HepG2 (cell line): Measurements from ENCODE around the gene NR2F6. TPM values are rescaled to one million over a fixed set of nuclear protein-coding genes. Genes with fewer than 3 reads are reported as not detected.

Experiments
- EP300 ChIP-seq, 3 experiments: sonication (generic) in 1 of 3; formaldehyde crosslinking in 1 of 3; IDR thresholded peaks; 2 replicates each; pipeline versions ENCODE4 v1.5.1 to v1.6.1; 2011 to 2020; ENCODE audit warnings: low read depth in 2 of 3, low read length in 2 of 3, borderline replicate concordance in 1 of 3, improper control_type of control experiment in 1 of 3, mild to moderate bottlenecking in 1 of 3, missing genetic modification reagents in 1 of 3, moderate library complexity in 1 of 3
- HNF4G ChIP-seq, 2 experiments: sonication (generic) in 1 of 2; formaldehyde crosslinking in 1 of 2; IDR thresholded peaks; 2 replicates each; pipeline versions ENCODE4 v1.4.0 to v1.6.1; 2011 to 2020; ENCODE audit warnings: borderline replicate concordance in 2 of 2, low read depth in 2 of 2, mild to moderate bottlenecking in 2 of 2, low read length in 1 of 2, missing genetic modification reagents in 1 of 2, moderate library complexity in 1 of 2
- HOXD1 ChIP-seq: sonication (generic); formaldehyde crosslinking; IDR thresholded peaks from 2 replicates; pipeline ENCODE4 v1.5.0; 2020; ENCODE audit warnings: missing genetic modification reagents
- KDM1A ChIP-seq: IDR thresholded peaks from 2 replicates; pipeline ENCODE4 v1.6.1; 2016; ENCODE audit warnings: missing compliant biosample characterization
- KDM5A ChIP-seq: fragments of 200-600 bp; sonication (generic); IDR thresholded peaks from 2 replicates; pipeline ENCODE4 v1.7.0; 2018; ENCODE audit warnings: antibody characterized with exemption, mild to moderate bottlenecking, low read length, borderline replicate concordance
- KDM6A ChIP-seq: IDR thresholded peaks from 2 replicates; pipeline ENCODE4 v1.6.1; 2016; ENCODE audit warnings: low read depth
- KLF15 ChIP-seq: sonication (generic); formaldehyde crosslinking; IDR thresholded peaks from 2 replicates; pipeline ENCODE4 v1.8.1; 2023; ENCODE audit warnings: borderline replicate concordance, mild to moderate bottlenecking, inconsistent platforms, missing genetic modification reagents, mixed read lengths
- MED8 ChIP-seq: sonication (generic); formaldehyde crosslinking; IDR thresholded peaks from 2 replicates; pipeline ENCODE4 v1.8.1; 2023; ENCODE audit warnings: mild to moderate bottlenecking, missing genetic modification reagents; ENCODE audit not compliant: insufficient replicate concordance
- MYC ChIP-seq: sonication (generic); formaldehyde crosslinking; IDR thresholded peaks from 2 replicates; pipeline ENCODE4 v1.9.0; 2021; ENCODE audit warnings: missing genetic modification reagents, borderline replicate concordance
- MYNN ChIP-seq: sonication (generic); formaldehyde crosslinking; IDR thresholded peaks from 2 replicates; pipeline ENCODE4 v1.4.0; 2020; ENCODE audit warnings: mild to moderate bottlenecking, low read depth, missing genetic modification reagents
- NONO ChIP-seq, 2 experiments: fragments of 450-650 bp in 1 of 2; sonication (generic) in 1 of 2; formaldehyde crosslinking in 1 of 2; IDR thresholded peaks in 1 of 2; conservative IDR thresholded peaks in 1 of 2; 2 replicates each; pipeline versions ENCODE4 v1.6.1 to v1.8.0; 2017 to 2022; ENCODE audit warnings: mild to moderate bottlenecking in 1 of 2, missing genetic modification reagents in 1 of 2, moderate library complexity in 1 of 2
- PHF8 ChIP-seq: sonication (generic); formaldehyde crosslinking; IDR thresholded peaks from 2 replicates; pipeline ENCODE4 v1.5.0; 2020; ENCODE audit warnings: missing genetic modification reagents
- SIX1 ChIP-seq: sonication (generic); formaldehyde crosslinking; IDR thresholded peaks from 2 replicates; pipeline ENCODE4 v1.4.0; 2020; ENCODE audit warnings: missing genetic modification reagents, borderline replicate concordance
- ZNF260 ChIP-seq: sonication (generic); formaldehyde crosslinking; IDR thresholded peaks from 2 replicates; pipeline ENCODE4 v1.4.0; 2020; ENCODE audit warnings: missing genetic modification reagents, low read depth, mild to moderate bottlenecking, borderline replicate concordance
- ZNF292 ChIP-seq: sonication (generic); formaldehyde crosslinking; IDR thresholded peaks from 2 replicates; pipeline ENCODE4 v1.8.1; 2022; ENCODE audit warnings: mild to moderate bottlenecking, low read depth, missing genetic modification reagents, borderline replicate concordance
- ZNF33A ChIP-seq: sonication (generic); formaldehyde crosslinking; IDR thresholded peaks from 2 replicates; pipeline ENCODE4 v1.5.1; 2020; ENCODE audit warnings: missing genetic modification reagents, mild to moderate bottlenecking, moderate library complexity, borderline replicate concordance
- ZNF772 ChIP-seq: sonication (generic); formaldehyde crosslinking; IDR thresholded peaks from 2 replicates; pipeline ENCODE4 v1.5.0; 2020; ENCODE audit warnings: mild to moderate bottlenecking, missing genetic modification reagents
- ZNF776 ChIP-seq: sonication (generic); formaldehyde crosslinking; IDR thresholded peaks from 2 replicates; pipeline ENCODE4 v1.4.0; 2020; ENCODE audit warnings: mild to moderate bottlenecking, missing genetic modification reagents
- ZNF839 ChIP-seq: sonication (generic); formaldehyde crosslinking; IDR thresholded peaks from 2 replicates; pipeline ENCODE4 v1.4.0; 2020; ENCODE audit warnings: missing genetic modification reagents, mild to moderate bottlenecking, borderline replicate concordance
- polyA plus RNA-seq, 8 experiments: library from polyadenylated mRNA; depleted of rRNA in 3 of 8; stranded (reverse) in 7 of 8; unstranded in 1 of 8; fragments of >200 nt; fragmentation: Illumina TruSeq in 4 of 8; extraction: Trizol in 4 of 8; gene quantifications; 2 replicates each; pipeline versions ENCODE4 v1.2.1 to v1.2.3, GENCODE V29; 2011 to 2016; ENCODE audit warnings: low read depth in 4 of 8, missing spikeins in 1 of 8, mixed read lengths in 1 of 8; ENCODE audit not compliant: insufficient read depth in 1 of 8
- total RNA-seq, 5 experiments: library from RNA; depleted of rRNA; stranded (reverse); fragments of >200 nt; fragmentation: Illumina TruSeq; extraction: Trizol; gene quantifications; 2 replicates each; pipeline ENCODE4 v1.2.3, GENCODE V29; 2016; ENCODE audit warnings: low read depth in 1 of 5
- TF ChIP-seq, protein P1 (sequence below): sonication (generic); formaldehyde crosslinking; IDR thresholded peaks from 2 replicates; pipeline ENCODE4 v1.4.0; 2020; ENCODE audit warnings: missing genetic modification reagents, borderline replicate concordance
- TF ChIP-seq, protein P2 (sequence below): sonication (generic); formaldehyde crosslinking; IDR thresholded peaks from 2 replicates; pipeline ENCODE4 v1.4.0; 2020; ENCODE audit warnings: missing genetic modification reagents
- TF ChIP-seq, protein P3 (sequence below): IDR thresholded peaks from 2 replicates; pipeline ENCODE4 v1.6.1; 2016; ENCODE audit warnings: low read depth, borderline replicate concordance

Gene NR2F6
- total and polyA plus RNA-seq, 2 of the 13 experiments (the other 11 are each of a cell fraction or from before 2014, with no cell fraction given), result 30.9 to 72.4 TPM

DNA sequence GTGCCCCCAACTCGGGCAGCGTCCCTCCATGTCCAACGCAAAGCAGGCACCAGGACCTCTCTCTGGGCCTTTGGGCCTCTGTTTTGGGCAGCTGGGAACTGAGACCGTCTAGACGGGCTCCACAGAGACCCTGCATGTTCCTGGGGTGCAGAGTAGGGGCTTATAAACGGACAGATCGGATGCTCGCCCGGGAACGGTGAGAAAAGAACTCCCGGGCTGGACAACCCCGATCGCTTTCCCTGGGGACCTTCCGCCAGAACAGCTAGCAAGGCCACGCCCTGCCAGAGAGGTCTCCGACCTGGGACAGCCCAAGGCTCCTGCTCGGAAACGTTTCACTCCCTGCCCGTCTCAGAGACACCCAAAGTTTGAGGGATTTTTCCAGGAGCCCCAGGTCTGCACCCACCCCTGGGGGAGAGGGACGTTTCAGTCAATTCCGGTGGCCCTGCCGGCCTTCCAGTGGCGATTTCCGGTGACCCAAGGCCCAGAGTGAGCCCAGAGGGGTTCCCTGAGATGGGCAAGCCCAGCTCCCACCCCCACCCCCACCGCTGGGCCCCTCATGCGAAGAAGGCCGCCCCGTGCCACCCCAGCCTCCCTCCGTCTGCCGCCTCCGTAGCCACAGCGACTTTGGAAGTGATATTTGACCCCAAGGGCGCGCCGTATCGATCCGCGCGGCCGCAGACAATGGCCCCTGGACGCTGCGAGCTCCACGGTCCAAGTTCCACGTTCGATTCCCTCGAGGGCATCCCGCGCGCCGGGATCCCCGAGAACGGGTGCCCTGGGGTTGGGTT is 1.7 kb downstream of the NR2F6 start (continued):
- TF ChIP-seq ZNF839 (CRISPR knock-in tag) (no peak), MED8 (CRISPR knock-in tag) (no peak), ZNF33A (CRISPR knock-in tag) (no peak), KLF15 (no peak), MYNN (CRISPR knock-in tag) (no peak), KDM5A (peak; percentile 46; the same call in 1 of the 2 replicates), KDM1A (CRISPR knock-in tag) (peak; percentile 74; the same call in 1 of the 2 replicates), MYC (CRISPR knock-in tag) (peak; percentile 85), HNF4G (IDR thresholded peaks at IDR 0.05; ENCODE audit: borderline replicate concordance, low read depth, low read length) (peak; percentile 96), HNF4G (CRISPR knock-in tag; IDR thresholded peaks at IDR 0.05; ENCODE audit: borderline replicate concordance, low read depth) (peak; percentile 84), SIX1 (CRISPR knock-in tag) (peak; percentile 83), ZNF776 (CRISPR knock-in tag) (no peak), ZNF772 (CRISPR knock-in tag) (no peak), ZNF292 (CRISPR knock-in tag) (0 out of 2 replicates have a peak, but pooled peaks have one; percentile 19), PHF8 (CRISPR knock-in tag) (peak; percentile 79), NONO (IDR thresholded peaks at IDR 0.05) (no peak), NONO (CRISPR knock-in tag; conservative IDR thresholded peaks at IDR 0.05) (peak; percentile 92), HOXD1 (CRISPR knock-in tag) (no peak), KDM6A (CRISPR knock-in tag) (0 out of 2 replicates have a peak, but pooled peaks have one; percentile 53), ZNF260 (CRISPR knock-in tag) (no peak), EP300 (IDR thresholded peaks at IDR 0.05; ENCODE audit: low read depth in 2 of 2, low read length in 2 of 2) (peak in 1 of 2 experiments; percentile 66; a peak in 1 of 4 replicates), EP300 (CRISPR knock-in tag; IDR thresholded peaks at IDR 0.05; ENCODE audit: borderline replicate concordance) (no peak)
- TF ChIP-seq, protein P1, sequence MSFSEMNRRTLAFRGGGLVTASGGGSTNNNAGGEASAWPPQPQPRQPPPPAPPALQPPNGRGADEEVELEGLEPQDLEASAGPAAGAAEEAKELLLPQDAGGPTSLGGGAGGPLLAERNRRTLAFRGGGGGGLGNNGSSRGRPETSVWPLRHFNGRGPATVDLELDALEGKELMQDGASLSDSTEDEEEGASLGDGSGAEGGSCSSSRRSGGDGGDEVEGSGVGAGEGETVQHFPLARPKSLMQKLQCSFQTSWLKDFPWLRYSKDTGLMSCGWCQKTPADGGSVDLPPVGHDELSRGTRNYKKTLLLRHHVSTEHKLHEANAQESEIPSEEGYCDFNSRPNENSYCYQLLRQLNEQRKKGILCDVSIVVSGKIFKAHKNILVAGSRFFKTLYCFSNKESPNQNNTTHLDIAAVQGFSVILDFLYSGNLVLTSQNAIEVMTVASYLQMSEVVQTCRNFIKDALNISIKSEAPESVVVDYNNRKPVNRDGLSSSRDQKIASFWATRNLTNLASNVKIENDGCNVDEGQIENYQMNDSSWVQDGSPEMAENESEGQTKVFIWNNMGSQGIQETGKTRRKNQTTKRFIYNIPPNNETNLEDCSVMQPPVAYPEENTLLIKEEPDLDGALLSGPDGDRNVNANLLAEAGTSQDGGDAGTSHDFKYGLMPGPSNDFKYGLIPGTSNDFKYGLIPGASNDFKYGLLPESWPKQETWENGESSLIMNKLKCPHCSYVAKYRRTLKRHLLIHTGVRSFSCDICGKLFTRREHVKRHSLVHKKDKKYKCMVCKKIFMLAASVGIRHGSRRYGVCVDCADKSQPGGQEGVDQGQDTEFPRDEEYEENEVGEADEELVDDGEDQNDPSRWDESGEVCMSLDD (CRISPR knock-in tag), result peak; percentile 79; the same call in 1 of the 2 replicates
- TF ChIP-seq, protein P2, sequence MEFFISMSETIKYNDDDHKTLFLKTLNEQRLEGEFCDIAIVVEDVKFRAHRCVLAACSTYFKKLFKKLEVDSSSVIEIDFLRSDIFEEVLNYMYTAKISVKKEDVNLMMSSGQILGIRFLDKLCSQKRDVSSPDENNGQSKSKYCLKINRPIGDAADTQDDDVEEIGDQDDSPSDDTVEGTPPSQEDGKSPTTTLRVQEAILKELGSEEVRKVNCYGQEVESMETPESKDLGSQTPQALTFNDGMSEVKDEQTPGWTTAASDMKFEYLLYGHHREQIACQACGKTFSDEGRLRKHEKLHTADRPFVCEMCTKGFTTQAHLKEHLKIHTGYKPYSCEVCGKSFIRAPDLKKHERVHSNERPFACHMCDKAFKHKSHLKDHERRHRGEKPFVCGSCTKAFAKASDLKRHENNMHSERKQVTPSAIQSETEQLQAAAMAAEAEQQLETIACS (CRISPR knock-in tag), result peak; percentile 68
- TF ChIP-seq, protein P3, sequence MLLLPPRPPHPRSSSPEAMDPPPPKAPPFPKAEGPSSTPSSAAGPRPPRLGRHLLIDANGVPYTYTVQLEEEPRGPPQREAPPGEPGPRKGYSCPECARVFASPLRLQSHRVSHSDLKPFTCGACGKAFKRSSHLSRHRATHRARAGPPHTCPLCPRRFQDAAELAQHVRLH (CRISPR knock-in tag), result no peak
